ENCODE measurements around the gene KCNH2.
"Not testable (repeated sequence)": the region's sequence is repeated elsewhere in the genome, so short reads cannot be mapped to it uniquely, and the experiment has no call there.

The KCNH2 gene

DNA sequence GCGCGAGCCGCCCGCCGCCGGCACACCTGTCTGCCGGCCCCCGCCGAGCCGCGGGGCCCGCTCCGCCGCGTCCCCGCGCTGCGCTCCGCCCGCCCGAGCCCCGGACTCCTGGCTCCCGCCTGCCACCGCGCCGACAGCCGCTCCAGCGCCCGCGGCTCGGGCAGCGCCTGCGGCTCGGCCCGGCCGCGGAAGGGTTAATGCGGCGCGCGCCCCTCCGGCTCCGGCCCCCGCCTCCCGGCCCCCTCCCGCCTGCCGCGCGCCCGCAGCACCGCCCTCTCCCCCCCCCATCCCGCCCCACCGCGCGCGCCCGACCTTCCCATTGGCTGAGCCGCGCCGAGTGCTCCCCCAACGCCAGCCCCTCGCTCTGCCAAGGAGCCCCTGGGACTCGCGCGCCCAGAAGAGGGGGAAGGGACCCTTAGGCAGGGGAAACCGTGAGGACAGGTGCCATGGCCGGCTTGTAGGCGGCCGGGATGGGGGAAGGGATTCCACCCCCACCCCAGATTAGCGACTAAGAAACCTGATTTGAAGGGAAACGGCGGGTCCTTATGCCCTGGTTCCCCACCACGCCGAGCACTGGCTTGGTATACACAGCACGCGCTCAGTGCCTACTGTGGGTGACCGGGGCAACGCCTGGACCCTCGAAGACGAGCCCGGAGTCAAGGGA is at the start of gene KCNH2:
Gene KCNH2 (minus strand): TSS at position 196 of the 664 bp plus-strand sequence. CDS start 408 bp downstream, outside the sequence.
- peak; percentile 25 to 29 for DNase-seq

GRCh38 chr7:151027728-151028130 is 49.6 kb upstream of the KCNH2 start:
- DNase-seq: not testable (repeated sequence)

- DNase-seq: not testable (repeated sequence)
These were observed 48.9 kb upstream of the KCNH2 start for GRCh38 chr7:151026771-151027727.

DNA sequence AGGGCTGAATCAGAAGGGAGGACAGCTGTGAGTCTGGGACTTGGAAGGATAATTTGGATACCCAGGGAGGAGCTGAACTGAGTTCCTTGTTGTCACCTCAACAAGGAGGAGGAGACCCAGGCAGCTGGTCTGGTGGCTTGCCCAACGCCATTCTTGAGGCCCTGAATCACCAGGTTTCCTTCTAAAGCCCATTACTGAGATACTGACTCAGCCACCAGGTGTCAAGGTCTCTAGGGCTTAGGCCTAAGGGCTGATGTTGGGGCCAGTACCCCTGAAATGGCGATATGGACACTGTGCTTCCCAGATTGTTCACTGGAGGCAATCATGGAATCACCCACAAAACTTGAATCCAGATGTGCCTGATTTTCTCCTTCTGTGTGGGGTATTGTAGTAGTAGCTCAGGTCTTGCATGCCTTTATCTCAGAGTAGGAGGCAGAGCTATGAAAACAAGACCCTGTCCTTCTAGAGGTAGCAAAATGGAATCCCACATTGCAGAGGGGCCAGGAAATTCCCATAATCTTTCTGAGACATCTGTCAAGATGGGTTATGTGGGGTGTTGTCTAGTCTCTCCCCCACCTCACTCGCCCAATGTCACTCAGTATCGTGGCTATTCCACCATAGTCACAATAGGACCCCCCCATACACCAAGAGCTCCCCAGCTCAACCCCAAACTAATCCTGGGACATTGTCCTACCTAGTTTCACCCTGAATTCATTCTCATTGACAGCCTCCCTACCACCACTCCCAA is 48.0 kb upstream of the KCNH2 start:
- DNase-seq: no peak

GRCh38 chr7:151024435-151025056 is 46.4 kb upstream of the KCNH2 start, which contains the start of gene ATG9B:
TSS of gene ATG9B (minus strand) at chr7:151024494. CDS start at chr7:151024423, 71 bp downstream.
- no peak for DNase-seq

GRCh38 chr7:151023232-151023631 is 45.1 kb upstream of the KCNH2 start:
- no peak for DNase-seq

DNA sequence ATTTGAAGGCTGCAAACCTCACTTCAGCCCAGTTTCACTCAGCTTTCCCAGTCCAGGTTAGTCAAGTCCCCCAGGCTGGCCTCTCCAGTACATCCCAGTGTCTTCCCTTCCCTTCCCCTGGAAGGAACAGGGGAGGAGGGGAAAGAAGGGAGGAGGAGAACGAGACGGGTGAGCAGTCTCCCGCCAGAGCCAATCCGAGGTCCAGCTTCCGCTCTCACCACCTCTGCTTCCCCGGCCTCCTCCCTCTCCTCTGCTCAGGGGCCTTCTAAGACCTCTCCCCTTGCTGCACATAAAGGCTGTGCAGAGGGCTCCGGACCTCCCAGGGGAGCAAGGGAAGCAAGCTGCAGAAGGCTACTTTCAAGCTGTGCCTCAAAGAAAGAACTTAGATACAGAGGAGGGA is 42.1 kb upstream of the KCNH2 start:
- DNase-seq: no peak

- no peak for DNase-seq
These were observed 41.0 kb upstream of the KCNH2 start for GRCh38 chr7:151019130-151019447.

- no peak for DNase-seq
These were observed 40.5 kb upstream of the KCNH2 start for GRCh38 chr7:151018421-151019129.

DNA sequence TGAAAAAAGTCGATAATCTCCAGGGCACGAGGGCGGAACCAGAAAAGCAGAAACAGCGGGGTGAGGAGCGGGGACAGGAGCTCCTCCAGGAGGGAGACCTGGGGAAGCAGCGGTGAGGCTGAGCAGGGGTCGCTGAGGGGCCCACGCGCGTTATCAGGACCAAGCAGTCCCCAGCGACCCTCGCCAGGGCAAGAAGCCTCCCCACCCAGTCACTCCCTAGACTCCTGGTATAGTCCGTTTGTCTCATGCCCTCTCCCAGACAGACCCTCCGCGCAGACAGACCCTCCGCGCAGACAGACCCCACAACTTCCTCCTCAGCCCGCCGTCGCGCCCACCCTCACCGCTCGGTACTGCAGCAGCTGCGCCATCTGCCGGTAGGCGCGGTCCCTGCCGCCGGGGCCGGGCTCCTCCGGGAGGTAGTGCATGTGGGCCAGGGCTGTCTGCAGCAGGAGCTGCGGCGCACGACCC is 39.9 kb upstream of the KCNH2 start:
- peak; percentile 72 to 83 for DNase-seq

DNA sequence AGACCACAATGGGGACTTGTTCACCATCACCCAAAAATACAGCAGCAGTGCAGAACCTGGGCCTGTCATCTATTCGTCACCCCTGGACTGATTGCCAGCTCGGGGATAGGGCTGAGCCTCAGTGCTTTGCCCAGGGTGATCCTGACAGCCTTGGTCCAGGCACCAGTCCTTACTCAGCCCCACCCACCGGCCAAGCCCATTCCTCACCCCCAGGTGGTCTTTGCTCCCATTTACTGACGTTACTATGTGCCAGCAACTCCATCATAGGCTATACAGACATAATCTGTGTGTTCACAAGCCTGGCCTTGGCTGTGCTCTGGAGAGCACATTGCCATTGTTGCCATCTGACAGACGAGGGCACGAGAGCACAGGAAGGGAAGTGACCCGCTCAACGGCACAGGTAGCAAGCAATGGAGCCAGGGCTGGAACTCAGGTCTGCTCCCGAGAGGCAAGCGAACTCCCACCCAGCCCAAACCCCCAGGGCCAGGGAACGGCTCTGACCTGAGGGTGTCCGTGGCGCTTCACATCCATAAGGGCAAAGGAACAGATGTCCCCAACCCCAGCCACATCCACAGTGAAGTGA is 39.3 kb upstream of the KCNH2 start:
- DNase-seq: no peak

- no peak for DNase-seq
These were observed 38.8 kb upstream of the KCNH2 start for GRCh38 chr7:151016942-151017341.

- DNase-seq: no peak
These were observed 38.4 kb upstream of the KCNH2 start for GRCh38 chr7:151016505-151016904.

DNA sequence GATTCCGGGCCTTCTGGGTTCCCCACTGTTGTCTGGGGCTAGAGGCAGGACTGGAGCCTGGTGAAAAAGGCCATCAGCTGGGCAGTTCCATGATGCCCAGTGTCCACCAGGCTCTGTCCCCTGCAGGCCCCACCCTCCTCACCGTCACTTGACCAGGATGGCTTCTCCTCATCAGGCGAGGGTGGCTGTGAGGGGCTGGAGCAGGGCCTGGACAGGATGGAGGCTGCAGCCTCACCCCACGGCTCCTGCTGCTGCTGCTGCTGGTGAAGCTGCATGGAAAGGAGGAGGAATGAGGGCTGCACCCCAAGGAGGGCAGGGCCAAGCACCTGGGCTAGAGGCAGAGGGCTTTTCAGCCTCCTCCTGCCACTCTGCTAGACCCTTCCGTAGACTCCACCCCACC is 37.8 kb upstream of the KCNH2 start:
- DNase-seq: no peak

- DNase-seq: no peak
These were observed 36.8 kb upstream of the KCNH2 start for GRCh38 chr7:151014950-151015349.

GRCh38 chr7:151013733-151014497 is 35.8 kb upstream of the KCNH2 start:
- DNase-seq: peak; percentile 71 to 85

DNA sequence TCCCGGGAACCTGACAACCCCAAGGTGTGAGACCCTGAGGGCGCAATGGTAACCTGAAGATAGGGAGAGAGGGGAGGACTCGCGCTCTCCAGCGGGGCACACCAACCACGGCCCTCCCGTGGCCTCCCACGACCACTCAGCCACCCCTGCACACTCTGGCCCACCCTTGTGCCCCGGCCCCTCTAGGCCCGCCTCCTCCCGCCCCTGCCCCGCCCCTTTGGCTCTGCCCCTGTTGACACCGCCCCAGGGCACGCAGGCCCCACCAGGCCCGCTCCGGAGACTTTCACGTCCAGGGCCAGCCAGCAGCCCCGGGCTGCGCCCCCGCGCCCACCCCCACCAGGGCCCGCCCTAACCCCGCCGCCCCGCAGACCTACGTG is 35.2 kb upstream of the KCNH2 start:
- DNase-seq: no peak

- DNase-seq: no peak
These were observed 34.8 kb upstream of the KCNH2 start for GRCh38 chr7:151012911-151013347.

DNA sequence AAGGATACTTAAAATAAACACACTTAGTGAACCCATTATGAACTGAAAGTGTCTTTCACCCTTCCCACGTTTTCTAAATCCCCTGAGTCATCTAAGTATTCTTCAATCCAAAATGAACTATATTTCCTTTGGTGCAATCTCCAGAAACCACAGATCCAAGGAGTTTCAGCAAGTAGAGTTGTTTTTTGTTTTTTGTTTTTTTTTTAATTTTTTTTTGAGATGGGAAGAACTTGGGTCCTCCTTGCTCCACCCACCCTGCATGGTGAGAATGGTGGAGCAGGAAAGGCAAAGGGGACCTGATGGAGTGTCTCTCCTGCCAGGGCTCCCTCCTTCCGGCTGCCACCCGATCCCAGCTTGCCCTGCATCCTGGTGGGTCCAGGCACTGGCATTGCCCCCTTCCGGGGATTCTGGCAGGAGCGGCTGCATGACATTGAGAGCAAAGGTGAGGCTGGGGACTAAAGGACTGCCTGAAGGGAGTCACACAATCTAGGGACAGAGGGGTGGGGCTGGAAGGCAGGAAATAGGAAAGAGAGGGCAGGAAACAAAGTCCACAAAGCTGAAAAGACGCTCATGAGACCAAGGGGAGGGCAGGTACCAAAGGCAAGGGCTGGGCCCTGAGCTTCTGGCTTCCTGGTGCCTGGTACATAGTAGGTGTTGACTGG is 34.0 kb upstream of the KCNH2 start:
- DNase-seq: no peak

- DNase-seq: not testable (repeated sequence)
These were observed 33.5 kb upstream of the KCNH2 start for GRCh38 chr7:151011616-151012015.

Measured in activated CD4-positive, alpha-beta T cell treated with anti-CD3 and anti-CD28 coated beads for 4 hours (primary cell).